Measurements from ENCODE around the gene VLDLR. TPM values are rescaled to one million over a fixed set of nuclear protein-coding genes. Genes with fewer than 3 reads are reported as not detected.

The VLDLR gene
- total and polyA plus RNA-seq, 2 of the 13 experiments (the other 11 are each of a cell fraction or from before 2014, with no cell fraction given) = 3.4 to 10.5 TPM

DNA sequence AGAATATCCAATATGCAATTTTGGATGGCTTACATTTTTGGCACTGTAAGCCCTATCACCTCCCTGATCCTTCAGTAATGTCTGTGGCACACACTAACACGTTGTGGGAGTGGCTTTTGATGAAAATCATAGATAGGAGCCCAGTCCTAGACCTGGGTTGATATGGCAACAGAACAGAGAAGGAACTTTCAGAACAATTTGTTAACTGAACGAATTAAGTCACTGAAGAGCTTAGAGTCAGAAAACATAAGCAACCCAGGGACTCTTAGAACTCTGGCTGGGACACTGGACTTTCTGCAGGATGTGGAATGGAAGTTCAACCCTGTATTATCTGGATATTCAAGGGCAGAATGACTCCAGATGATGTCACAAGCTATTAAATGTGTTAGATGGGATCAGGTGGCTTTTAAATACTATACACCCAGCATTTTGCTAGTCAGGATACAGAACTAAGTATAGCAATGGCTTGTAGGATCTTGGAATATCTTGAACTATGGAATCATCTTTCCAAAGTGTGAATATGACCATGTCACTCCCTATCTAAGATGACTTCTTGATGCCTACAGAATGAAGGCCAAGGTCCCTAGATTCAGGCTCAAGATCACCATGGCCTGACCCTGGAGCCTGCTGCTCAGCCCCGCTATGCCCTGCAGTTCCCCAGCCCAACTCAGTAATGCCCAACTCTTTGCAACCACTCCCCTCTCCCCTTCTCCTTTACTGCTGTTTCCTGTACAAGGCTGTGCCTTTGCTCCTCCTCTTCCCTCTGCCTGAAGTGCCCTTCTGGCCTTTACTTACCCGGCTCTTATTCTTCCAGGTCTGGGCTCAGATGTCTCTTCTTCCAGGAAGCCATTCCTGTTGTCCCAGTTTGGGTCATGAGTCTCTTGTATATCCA lies 42.8 kb downstream of the VLDLR start:
- no TSS peak for BruUV-seq (replicated peaks)
- ATAC-seq (no peak), FAIRE-seq (no peak), DNase-seq (ENCODE audit: low spot score) (no peak)
- H4K20me1 ChIP-seq (ENCODE audit: insufficient read depth, low read length) = no peaks in the 10 kb centered on the region
- H3K79me2 ChIP-seq (ENCODE audit: insufficient read depth, low read length) = no peaks in the 10 kb centered on the region
- H3K9me3 ChIP-seq (ENCODE audit: low read length) = no peaks in the 10 kb centered on the region
- no peak overlapping the region for H3K4me2 ChIP-seq (ENCODE audit: low read depth, low read length)
- ChIA-PET CTCF (ENCODE audit: low intra/inter-chr PET ratio, low total read pairs) (no interaction called here), POLR2A (no interaction called here)
- H3K36me3 ChIP-seq (replicated peaks in 1 of 2; ENCODE audit: control insufficient read depth in 1 of 2, insufficient read depth in 2 of 2, low read length in 2 of 2) = no peaks in the 10 kb centered on the region
- intact Hi-C loops (cut with micrococcal nuclease; ENCODE audit: unreplicated experiment) = no loop called here
- WGBS (ENCODE audit: low lambda C conversion rate) = 71% methylated on average over 4 of the region's 4 CpGs
- H2AFZ ChIP-seq (ENCODE audit: low read length) = no peak overlapping the region
- no peak overlapping the region for H3K27ac ChIP-seq (ENCODE audit: extremely low read length, insufficient read depth, low read length)
- in situ Hi-C loops (cut with HindIII; ENCODE audit: extremely low pct_ligation_motif_present, low pct_unique_long_range_greater_than_20kb) = no loop called here
- no peak overlapping the region for H3K4me3 ChIP-seq (replicated peaks in 1 of 3; ENCODE audit: insufficient read depth in 1 of 3, low read depth in 2 of 3, low read length in 3 of 3)
- no peaks in the 10 kb centered on the region for H3K27me3 ChIP-seq (ENCODE audit: control insufficient read depth in 1 of 2, insufficient read depth in 2 of 2, low read length in 2 of 2)
- H3K4me1 ChIP-seq (ENCODE audit: insufficient read depth, low read length) = no peaks in the 10 kb centered on the region
- no peak for TF ChIP-seq RELA (CRISPR knock-in tag; IDR thresholded peaks at IDR 0.05)
- TF ChIP-seq, protein P1, sequence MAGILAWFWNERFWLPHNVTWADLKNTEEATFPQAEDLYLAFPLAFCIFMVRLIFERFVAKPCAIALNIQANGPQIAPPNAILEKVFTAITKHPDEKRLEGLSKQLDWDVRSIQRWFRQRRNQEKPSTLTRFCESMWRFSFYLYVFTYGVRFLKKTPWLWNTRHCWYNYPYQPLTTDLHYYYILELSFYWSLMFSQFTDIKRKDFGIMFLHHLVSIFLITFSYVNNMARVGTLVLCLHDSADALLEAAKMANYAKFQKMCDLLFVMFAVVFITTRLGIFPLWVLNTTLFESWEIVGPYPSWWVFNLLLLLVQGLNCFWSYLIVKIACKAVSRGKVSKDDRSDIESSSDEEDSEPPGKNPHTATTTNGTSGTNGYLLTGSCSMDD (CRISPR knock-in tag; IDR thresholded peaks at IDR 0.05) = no peak
- TF ChIP-seq, protein P2, sequence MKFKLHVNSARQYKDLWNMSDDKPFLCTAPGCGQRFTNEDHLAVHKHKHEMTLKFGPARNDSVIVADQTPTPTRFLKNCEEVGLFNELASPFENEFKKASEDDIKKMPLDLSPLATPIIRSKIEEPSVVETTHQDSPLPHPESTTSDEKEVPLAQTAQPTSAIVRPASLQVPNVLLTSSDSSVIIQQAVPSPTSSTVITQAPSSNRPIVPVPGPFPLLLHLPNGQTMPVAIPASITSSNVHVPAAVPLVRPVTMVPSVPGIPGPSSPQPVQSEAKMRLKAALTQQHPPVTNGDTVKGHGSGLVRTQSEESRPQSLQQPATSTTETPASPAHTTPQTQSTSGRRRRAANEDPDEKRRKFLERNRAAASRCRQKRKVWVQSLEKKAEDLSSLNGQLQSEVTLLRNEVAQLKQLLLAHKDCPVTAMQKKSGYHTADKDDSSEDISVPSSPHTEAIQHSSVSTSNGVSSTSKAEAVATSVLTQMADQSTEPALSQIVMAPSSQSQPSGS (CRISPR knock-in tag; IDR thresholded peaks at IDR 0.05) = no peak
- TF ChIP-seq SMARCE1 (IDR thresholded peaks at IDR 0.05; ENCODE audit: borderline replicate concordance) = no peak
- TF ChIP-seq, protein P3, sequence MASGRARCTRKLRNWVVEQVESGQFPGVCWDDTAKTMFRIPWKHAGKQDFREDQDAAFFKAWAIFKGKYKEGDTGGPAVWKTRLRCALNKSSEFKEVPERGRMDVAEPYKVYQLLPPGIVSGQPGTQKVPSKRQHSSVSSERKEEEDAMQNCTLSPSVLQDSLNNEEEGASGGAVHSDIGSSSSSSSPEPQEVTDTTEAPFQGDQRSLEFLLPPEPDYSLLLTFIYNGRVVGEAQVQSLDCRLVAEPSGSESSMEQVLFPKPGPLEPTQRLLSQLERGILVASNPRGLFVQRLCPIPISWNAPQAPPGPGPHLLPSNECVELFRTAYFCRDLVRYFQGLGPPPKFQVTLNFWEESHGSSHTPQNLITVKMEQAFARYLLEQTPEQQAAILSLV (CRISPR knock-in tag; IDR thresholded peaks at IDR 0.05; ENCODE audit: borderline replicate concordance) = no peak
- no peak for TF ChIP-seq ZFP1 (CRISPR knock-in tag; IDR thresholded peaks at IDR 0.05)
- TF ChIP-seq GFI1 (CRISPR knock-in tag; IDR thresholded peaks at IDR 0.05; ENCODE audit: borderline replicate concordance) = no peak
- TF ChIP-seq ZNF547 (CRISPR knock-in tag; IDR thresholded peaks at IDR 0.05) = no peak
- no peak for TF ChIP-seq NCOA5 (CRISPR knock-in tag; IDR thresholded peaks at IDR 0.05)
- no peak for TF ChIP-seq ZNF674 (CRISPR knock-in tag; IDR thresholded peaks at IDR 0.05; ENCODE audit: low read depth)
- TF ChIP-seq PHF21A (CRISPR knock-in tag; IDR thresholded peaks at IDR 0.05) = no peak
- TF ChIP-seq POLR2AphosphoS5 (IDR thresholded peaks at IDR 0.05; ENCODE audit: low read depth, low read length) = no peak
- TF ChIP-seq KMT2B (CRISPR knock-in tag; IDR thresholded peaks at IDR 0.05) = no peak
- H3K9ac ChIP-seq (ENCODE audit: insufficient read depth, low read depth, low read length) = no peak overlapping the region
